ENCODE results near the gene SLC17A2.
"Not testable (repeated sequence)": the region's sequence is repeated elsewhere in the genome, so short reads cannot be mapped to it uniquely, and the experiment has no call there.

The SLC17A2 gene

DNA sequence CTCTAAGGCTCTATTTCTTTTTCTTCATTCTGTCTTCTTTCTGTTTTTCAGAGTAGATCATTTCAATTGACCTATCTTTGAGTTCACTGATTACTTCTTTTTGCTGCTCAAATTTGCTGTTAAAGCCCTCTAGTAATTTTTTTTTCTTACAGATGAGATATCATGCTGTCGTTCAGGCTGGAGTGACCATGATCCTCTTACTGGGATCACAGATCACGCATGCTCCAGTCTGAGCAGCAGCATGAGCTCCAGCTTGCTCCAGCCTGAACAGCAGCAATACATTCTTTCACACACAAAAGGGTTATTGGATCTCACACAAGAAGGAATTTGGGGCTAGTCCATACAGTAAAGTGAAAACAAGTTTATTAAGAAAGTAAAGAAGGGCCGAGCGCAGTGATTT is 19.8 kb upstream of the SLC17A2 start:
- no peak for DNase-seq

DNA sequence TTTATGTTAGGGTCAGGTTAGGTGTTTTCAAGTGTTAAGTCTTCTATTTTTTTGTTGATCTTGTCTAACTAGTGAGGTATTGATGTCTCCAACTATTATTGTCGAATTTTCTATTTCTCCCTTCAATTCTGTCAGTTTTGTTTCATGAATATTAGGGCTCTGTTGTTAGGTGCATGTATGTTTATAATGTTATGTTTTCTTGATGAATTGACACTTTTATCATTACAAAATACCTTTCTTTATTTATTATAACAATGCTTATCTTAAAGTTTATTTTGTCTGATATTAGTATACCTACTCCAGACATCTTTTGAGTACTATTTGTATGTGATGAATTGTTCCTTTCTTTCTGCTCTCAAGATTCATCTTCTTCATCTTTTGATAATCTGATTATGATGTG is 19.2 kb upstream of the SLC17A2 start:
- DNase-seq: no peak

DNA sequence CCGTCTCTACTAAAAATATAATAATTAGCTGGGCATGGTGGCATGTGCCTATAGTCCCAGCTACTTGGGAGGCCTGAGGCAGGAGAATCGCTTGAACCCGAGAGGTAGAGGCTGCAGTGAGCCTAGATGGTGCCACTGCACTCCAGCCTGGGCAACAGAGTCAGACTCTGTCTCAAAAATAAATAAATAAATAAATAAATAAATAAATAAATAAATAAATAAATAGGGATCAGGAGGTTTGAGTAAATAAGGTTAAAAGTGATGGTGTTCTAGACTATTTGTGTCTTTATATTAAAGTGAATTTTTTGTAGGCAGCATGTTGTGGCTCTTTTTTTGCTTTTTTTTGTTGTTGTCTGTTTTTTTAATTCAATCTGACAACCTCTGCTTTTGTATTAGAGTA is 17.0 kb upstream of the SLC17A2 start:
- DNase-seq: not testable (repeated sequence)

DNA sequence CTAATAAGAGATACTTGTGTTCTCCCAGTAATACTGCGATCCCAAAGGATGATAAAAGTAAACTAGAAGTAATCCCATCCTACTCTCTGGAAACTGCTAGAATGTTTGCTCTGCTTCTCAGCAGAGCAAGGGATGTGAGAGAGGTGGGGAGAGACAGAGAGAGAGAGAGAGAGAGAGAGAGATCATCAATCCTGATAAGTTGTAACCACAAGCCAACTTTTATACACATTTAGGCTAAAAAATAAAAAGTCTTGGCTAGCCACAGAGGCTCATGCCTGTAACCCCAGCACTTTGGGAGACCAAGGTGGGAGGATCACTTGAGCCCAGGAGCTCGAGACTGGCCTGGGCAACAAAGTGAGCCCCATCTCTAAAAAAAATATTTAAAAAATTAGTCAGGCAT is 16.1 kb upstream of the SLC17A2 start:
- DNase-seq: no peak

DNA sequence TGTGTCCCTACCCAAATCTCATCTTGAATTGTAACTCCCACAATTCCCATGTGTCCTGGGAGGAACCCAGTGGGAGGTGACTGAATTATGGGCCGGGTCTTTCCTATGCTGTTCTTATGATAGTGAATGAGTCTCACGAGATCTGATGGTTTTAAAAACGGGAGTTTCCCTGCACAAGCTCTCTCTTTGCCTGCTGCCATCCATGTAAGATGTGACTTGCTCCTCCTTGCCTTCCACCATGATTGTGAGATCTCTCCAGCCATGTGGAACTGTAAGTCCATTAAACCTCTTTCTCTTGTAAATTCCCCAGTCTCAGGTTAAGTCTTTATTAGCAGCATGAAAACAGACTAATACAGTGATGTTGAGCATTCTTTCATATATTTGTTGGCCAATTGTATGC is 15.2 kb upstream of the SLC17A2 start:
- DNase-seq: not testable (repeated sequence)

DNA sequence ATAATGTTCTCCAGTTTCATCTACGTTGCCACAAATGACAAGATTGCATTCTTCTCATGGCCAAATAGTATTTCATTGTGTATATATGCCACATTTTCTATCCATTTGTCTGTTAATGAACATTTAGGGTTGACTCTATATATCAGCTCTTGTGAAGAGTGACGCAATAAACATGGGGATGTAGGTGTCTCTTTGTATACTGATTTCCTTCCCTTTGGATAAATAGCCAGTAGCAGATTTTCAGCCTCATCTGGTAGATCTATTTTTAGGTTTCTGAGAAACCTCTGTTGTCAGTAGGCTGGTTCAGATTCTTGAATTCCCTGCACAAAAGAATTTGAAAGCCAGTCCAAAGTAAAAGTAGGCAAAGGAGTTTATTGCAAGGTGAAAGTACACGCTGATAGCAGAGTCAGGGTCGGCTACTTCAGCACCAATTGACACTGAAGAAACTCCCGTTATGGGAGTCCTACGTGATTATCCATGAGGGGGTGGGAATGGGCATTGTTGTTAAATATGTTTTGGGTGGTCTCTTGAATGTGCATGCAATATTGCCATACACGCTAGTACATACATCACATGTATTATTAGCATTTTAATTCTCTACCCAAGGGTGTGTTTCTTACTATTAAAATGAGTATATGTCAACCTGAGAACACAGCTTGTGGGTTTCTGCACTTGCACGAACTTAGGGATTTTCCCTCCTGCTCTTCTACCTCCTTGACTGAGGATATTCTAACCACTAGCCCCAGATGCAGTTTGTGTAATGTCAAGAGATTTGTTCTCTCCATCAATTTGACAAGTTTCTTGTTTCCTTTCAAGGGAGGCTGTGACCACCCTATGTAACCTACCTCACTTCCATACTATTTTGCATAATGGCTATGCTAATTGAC is 14.4 kb upstream of the SLC17A2 start:
- DNase-seq: no peak

DNA sequence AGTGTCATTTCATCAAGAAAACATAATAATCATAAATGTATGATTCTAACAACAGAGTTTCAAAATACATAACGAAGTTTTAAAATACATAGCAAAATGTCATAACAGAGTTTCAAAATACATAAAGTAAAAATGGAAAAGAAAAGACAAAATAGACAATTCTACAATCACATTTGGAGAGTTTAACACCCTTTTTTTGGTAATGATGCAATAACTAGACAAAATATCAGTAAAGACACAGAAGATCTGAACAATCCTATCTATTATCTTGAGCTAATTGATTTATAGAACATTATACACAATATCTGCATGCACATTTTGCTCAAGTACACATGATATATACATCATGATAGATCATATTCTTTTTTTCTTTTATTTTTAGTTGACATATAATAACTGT is 13.4 kb upstream of the SLC17A2 start:
- no peak for DNase-seq

DNA sequence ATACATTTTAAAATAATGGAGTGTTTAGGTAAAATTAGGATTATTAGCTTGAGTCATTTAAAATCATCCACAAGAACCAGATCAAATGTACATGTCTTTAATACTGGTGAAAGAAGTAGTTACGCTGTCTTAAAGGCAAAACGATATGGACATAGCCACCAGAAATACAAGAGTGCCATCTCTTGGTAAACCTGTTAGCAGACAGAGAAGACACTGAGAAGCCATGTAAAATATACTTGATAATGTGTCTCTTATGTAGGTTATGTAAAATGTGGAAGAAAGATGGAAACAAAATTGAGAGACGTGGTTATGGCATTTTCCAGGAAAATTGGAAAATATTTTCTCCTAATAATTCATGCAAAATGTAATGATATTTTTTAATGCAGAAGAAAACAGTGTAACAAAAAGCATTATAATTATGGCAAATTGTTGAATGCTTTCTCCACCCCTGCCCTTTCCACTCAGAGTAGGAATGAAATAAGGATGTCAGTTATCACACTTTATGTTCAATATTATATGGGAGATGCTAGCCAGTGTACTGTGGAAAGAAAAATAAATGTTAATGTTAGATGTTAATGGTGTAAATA is 12.2 kb upstream of the SLC17A2 start:
- peak; percentile 15 for DNase-seq

DNA sequence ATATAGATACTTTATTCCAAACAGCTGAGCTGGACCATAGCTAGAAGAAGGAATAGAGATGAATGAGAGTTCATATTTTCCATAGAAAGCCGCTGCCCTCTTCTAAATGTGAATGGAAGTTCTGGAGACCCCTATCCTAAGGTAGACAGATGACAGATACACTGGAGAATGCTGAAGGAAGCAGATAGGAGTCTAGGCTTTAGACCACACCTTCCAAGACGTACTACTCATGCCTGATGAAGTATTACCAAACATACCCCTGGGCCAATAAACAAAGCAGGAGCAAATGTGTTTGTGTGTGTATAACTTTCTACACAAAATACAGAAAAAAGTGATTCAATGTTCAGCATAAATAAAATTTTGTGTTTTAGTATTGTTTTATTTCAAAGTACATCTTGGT is 9.1 kb upstream of the SLC17A2 start:
- no peak for DNase-seq

DNA sequence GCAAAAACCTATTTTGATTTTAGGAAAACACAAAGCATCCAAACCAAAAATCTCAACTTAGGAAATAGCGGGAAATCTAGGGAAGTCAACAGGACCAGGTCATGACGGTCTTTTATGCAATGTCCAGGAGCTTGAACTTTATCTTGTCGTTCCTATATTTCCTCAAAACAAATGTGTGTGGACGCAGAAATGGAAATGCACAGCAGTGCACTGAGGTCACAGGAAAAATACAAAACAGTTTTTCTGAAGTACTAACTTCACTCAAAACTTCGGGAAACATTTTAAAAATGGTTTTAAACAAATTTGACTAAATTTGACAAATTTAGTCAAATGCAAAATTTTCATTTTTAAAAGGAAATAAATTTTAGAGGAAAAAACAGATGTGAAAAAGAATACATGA is 5.5 kb upstream of the SLC17A2 start:
- no peak for DNase-seq

DNA sequence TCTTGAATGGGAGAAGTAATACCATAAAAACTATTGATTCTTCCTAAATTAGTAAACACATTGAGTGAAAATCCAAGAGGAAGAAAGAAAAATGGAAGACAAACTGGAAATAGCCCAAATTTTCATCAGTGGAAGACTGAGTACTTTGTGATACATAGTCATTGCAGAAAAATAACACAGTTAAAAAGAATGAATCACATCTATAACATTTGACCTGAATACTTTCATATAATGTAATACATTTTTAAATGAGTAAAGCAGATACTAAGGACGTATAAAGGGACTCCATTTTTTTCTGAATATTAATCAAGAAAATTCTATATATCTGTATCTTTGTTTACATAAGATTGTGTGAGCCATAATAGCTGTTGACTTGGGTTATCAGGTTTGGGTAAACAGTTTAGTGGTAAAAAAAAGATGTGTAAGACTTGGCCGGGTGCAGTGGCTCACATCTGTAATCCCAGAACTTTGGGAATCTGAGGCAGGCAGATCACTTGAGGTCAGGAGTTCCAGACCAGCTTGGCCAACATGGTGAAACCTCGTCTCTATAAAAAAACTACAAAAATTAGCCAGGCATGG is 4.3 kb upstream of the SLC17A2 start:
- no peak for DNase-seq

DNA sequence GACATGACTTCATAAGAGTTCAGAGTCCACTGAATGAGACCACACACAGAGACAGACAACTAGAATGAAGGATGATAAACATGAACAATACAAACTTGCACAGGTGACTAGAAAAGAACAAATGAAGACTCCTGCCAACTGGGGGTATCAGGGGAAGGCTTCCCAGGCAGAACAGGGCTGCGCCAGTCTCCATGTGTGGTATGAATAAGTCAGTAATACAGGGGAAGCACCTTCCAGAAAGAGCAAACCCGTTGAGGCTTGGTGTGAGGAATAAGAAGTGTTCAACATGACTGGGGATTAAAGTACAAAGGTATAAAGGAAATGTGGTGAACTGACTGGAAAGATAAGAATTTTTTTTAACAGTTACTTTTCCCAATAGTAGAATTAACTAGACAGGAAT is 3.7 kb upstream of the SLC17A2 start:
- no peak for DNase-seq

DNA sequence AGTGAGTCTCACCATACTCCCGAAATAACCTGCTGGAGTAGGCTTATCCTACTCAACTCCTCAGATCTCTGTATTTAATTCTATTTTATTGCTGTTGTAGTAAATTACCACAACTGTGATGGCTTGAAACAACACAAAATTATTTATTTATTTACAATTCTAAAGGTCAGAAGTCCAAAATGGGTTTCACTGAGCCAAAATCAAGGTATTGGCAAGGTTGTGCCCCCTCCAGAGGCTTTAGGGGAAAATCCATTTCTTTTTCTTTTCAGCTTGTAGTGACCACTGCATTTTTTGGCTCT is 869 bp upstream of the SLC17A2 start:
- no peak for DNase-seq

DNA sequence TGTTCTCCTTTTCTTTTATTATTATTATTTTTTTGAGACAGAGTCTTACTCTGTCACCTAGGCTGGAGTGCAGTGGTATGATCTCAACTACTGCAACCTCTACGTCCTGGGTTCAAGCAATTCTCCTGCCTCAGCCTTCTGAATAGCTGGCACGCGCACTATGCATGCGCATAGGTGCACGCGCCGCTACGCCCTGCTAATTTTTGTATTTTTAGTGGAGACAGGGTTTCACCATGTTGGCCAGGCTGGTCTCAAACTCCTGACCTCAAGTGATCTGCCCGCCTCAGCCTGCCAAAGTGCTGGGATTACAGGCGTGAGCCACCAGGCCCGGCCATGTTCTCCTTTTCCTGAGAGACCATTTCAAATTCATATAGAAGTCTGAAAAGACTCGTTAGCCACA is 706 bp downstream of the SLC17A2 start:
- not testable (repeated sequence) for DNase-seq

DNA sequence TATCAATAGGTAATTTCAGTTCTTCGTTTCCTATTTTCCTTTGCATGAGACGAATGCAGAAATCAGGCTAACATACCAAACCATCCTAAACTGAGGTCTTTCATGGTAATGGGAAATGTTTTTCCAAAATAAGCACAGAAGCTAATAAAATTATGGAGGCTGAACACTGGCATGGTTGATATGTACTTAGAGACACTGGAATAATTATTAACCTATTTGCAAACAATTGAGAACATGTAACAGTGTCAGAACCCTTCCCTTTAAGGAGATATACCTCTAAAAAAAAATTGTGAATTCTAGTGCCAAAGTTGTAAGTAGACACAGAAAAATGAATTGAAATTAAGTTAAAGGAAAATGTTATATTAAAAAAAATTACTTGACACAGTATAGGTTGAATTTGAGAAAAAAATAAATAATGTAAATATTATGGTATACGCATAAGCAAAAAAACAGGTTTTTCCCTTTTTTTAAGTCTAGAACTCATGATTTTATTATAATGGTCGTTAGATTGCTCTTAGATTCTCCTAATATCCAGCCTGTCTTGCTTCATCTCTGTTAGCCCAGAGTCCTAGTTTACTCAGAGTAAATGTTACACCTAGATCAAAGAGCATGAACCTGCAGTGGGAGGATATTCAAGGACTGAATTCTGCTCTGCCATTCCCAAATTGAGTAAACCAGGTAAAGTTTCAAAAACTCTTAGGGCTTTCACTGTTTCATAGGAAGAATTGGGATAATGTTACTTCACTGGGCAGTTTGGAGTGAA is 1.7 kb downstream of the SLC17A2 start:
- no peak for DNase-seq

DNA sequence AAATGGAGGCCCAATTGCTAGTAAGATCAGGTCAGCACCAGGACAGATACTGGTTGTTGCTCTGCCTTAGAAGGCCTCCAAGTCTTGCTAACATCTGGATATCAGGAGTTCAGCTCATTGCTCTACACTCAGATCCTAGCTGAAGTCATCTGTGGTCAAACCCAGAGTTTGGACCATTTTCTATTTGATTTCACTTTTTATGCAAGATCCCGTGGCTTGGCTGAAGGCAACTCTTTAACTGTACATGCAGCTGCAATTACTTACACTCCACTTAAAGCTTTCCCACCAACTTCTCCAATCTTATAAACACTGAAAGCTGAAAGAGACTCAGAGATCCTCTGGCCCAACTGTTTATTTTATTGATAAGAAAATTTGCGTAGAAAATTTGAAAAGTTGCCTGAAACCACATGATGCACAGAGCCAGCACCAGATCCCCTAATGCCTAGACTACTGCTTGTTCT is 2.7 kb downstream of the SLC17A2 start:
- DNase-seq: no peak

DNA sequence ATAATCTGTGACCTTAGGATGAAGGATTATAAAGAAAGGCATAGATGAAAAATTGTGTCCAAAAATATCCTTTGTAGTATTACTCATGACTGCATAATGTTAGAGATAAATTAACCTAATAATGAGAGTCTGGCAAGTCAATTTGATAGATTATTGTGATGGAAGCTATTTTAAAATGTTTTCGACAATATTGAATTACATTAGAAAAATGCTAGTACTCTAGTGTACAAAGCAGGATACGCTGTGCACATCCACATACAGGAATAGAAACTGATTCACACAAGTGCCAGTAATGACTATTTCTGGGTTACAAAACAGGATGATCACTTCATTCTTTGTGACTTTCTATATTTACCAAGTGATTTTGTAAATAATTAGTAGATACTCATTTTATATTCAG is 3.3 kb downstream of the SLC17A2 start:
- DNase-seq: no peak

DNA sequence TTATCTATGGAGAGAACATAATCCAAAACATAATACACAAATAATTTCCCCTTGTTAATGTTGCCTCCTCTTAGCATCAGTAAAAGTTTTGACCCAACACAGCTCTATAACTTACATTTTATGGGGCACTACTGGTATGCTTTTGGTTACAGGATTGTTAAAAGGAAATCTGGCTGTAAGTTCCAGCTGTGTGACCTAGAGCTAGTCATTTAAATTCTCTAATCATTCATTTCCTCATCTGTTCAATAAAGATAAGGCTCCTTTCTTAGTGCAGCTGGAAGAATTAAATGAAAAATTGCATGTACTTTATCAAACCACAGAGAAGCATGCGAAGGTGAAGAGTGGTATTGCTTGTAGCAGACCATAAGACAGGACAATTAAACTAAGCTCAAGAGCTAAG is 4.6 kb downstream of the SLC17A2 start:
- DNase-seq: no peak

DNA sequence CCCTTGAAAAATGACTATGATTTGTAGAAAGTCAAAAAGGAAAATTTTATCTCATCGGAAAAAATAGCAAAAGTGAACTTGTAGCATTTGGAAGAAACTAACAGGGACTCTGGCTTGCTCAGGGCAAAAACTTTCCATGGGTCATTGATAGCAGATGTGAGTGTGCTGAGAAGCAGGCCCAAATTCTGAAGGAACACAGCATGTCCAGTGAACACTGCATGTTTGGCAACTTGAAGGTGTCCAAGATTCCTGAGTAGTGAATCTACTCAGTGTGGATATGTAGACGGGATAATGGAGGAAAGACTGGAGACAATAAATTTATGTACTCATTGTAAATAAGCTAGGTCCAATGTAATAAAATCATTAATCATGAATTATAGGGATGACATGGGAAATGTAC is 8.2 kb downstream of the SLC17A2 start:
- DNase-seq: no peak

DNA sequence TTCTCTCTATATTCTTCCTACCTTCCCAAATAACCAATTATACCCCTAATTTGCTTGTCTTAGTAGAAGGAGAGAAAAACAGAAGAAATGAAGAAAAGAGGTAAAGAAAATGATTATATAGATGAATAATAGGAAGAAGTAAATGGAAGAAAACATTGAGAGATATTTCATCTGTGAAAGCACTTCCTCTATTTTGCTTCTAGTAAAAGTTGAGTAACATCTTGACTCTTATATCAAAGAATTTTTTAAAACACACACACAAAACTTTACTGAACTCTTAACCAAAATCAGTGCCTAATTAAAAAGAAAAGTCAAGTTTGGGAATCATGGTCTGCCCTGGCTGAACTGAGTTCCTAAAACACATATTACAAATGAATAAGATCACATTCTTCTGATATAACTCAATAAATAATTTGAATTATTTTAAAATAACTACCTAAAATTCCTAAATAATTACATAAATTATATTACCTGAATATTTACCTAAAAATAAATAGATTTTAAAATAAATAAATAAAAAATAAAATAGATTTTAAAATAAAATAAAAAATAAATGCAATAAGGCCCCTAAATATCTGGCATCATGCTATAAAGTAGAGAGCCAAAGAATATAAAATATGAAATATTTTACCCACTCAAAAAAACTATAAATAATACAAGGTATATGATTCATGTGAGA is 8.8 kb downstream of the SLC17A2 start:
- no peak for DNase-seq

DNA sequence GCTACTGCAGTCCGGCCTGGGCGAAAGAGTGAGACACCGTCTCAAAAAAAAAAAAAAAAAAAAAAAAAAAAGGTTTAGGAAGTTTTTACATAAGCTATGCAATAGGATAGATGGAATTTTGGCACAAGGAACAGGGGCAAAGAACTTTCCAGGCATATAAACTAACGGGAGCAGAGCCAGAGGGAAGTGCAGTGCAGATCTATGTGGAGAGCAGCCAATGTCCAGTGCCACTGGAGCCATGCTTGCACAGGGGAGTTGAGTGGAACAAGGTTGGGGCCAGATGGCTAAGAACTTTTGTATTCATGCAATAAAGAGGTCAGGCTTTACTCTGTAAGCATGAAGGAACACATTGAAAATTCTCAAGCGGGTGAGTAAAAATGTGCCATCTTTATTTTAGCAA is 10.8 kb downstream of the SLC17A2 start:
- no peak for DNase-seq

DNA sequence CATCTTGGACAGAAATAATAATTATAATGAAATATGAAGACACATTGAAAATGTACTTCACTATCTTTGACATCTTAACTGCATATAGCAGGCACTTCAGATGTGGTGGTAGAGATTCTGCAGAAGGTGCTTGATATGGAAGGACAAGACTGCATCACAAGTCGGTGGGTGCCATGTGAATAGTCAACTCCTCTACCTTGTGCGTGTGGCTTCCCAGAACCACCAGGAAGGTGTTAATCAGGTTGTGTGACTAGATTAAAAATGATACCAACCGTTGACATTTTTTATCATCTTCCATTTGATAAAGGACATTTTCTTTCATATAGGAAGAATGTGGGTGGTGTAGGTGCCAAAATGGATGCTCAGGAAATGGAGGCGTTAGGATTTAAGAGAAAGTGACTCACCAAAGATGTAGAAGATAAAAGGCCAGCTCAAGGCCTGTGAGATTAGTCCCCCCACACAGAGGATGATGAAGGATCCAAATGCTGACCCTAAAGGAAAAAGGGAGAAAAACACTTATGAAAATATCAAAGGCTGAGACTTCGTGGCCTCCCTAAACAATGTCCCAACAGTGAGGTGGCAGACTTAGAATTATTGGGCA is 12.3 kb downstream of the SLC17A2 start:
- no peak for DNase-seq
